Lower leg skin (tissue), 4 donors: ENCODE measurements around the gene SERPINA4. TPM values are rescaled to one million over a fixed set of nuclear protein-coding genes. Genes with fewer than 3 reads are reported as not detected.
"Not testable (repeated sequence)": the region's sequence is repeated elsewhere in the genome, so short reads cannot be mapped to it uniquely, and the experiment has no call there.

Experiments
- DNase-seq, 2 donors: peaks; one replicate each; pipeline ENCODE4 v3.0.0-alpha.2; 2019; ENCODE audit warnings: low spot score in 2 of 2
- H3K4me3 ChIP-seq: fragments of 200-600 bp; sonication (generic); 2 replicates; pipeline ENCODE4 v1.5.1; 2017; ENCODE audit warnings: mild to moderate bottlenecking, low read depth; ENCODE audit not compliant: poor library complexity, severe bottlenecking
- CTCF ChIP-seq, 3 donors: fragments of 450-650 bp; IDR thresholded peaks; one replicate each; pipeline ENCODE4 v1.5.1; 2016; ENCODE audit warnings: antibody characterized with exemption in 3 of 3, mild to moderate bottlenecking in 3 of 3, moderate library complexity in 2 of 3
- POLR2A ChIP-seq, 2 donors: fragments of 450-650 bp; IDR thresholded peaks; one replicate each; pipeline ENCODE4 v1.6.1; 2016 to 2017; ENCODE audit warnings: antibody characterized with exemption in 2 of 2, mild to moderate bottlenecking in 1 of 2, moderate library complexity in 1 of 2
- WGBS, 2 donors: methylation state at CpG; one replicate each; pipeline ENCODE4 v1.1.5; 2018; 5-methylcytosine and 5-hydroxymethylcytosine counted together
- intact Hi-C: fragments of 100-400 bp; cut with DNase I; formaldehyde crosslinking; loops from one replicate; pipeline ENCODE4 v1.15.0; 2023; ENCODE audit warnings: low total_unique reads
- total RNA-seq, 4 donors: library from RNA; depleted of rRNA; stranded (reverse); fragments of >200 nt; gene quantifications; one replicate each; pipeline ENCODE4 v1.1.0, GENCODE V29; 2016

The SERPINA4 gene
- total RNA-seq, 4 donors from 2014 or later = not detected

- intact Hi-C loops = no loop called here
- H3K4me3 ChIP-seq = no peak overlapping the region
- TF ChIP-seq POLR2A (IDR thresholded peaks at IDR 0.05) = no peak
- TF ChIP-seq CTCF (IDR thresholded peaks at IDR 0.05) = no peak
- peak; percentile 91 to 94 for DNase-seq
- 9 to 17% methylated on average over 6 of the region's 6 CpGs for WGBS, 2 donors
Observed at GRCh38 chr14:94601884-94602391, 40.7 kb downstream of the SERPINA4 start.

- intact Hi-C loops = no loop called here
- TF ChIP-seq POLR2A (IDR thresholded peaks at IDR 0.05) = no peak
- TF ChIP-seq CTCF (IDR thresholded peaks at IDR 0.05) = no peak
- DNase-seq = no peak
- WGBS, 2 donors = 86 to 89% methylated on average over 5 of the region's 5 CpGs
- H3K4me3 ChIP-seq = no peak overlapping the region
Observed at GRCh38 chr14:94602722-94603121, 41.5 kb downstream of the SERPINA4 start.

GRCh38 chr14:94605361-94605760 lies 44.1 kb downstream of the SERPINA4 start:
- TF ChIP-seq CTCF (IDR thresholded peaks at IDR 0.05) = no peak
- no peak for TF ChIP-seq POLR2A (IDR thresholded peaks at IDR 0.05)
- no peak for DNase-seq
- H3K4me3 ChIP-seq = no peak overlapping the region
- 81 to 88% methylated on average over 3 of the region's 3 CpGs for WGBS, 2 donors
- intact Hi-C loops = no loop called here

GRCh38 chr14:94608966-94609365 lies 47.7 kb downstream of the SERPINA4 start:
- intact Hi-C loops, DNase-seq, H3K4me3 ChIP-seq: not testable (repeated sequence)
- 50 to 62% methylated on average over 1 of the region's 1 CpG for WGBS, 2 donors

- intact Hi-C loops = no loop called here
- DNase-seq = no peak
- H3K4me3 ChIP-seq = no peak overlapping the region
- 94 to 95% methylated on average over 5 of the region's 5 CpGs for WGBS, 2 donors
- TF ChIP-seq POLR2A (IDR thresholded peaks at IDR 0.05) (no peak), CTCF (IDR thresholded peaks at IDR 0.05) (no peak)
Observed at GRCh38 chr14:94611179-94611578, 49.9 kb downstream of the SERPINA4 start.

GRCh38 chr14:94612174-94612573 lies 50.9 kb downstream of the SERPINA4 start, which contains the start of gene SERPINA3:
TSS of gene SERPINA3 (plus strand) at chr14:94612391. CDS start at chr14:94614442, 2,051 bp downstream.
- no peak within 1 kb of the TSS for H3K4me3 ChIP-seq
- no peak for TF ChIP-seq POLR2A (IDR thresholded peaks at IDR 0.05)
- TF ChIP-seq CTCF (IDR thresholded peaks at IDR 0.05) = no peak
- WGBS, 2 donors = 49 to 50% methylated on average over 4 of the region's 4 CpGs
- intact Hi-C loops = no loop called here
- peak in 1 of 2 donors; percentile 79 for DNase-seq
